NCI-H146 treated with DMSO at 0.1 percent for 48 hours (cell line): ENCODE data around the gene PSIP1.
"Not testable (repeated sequence)": the region's sequence is repeated elsewhere in the genome, so short reads cannot be mapped to it uniquely, and the experiment has no call there.

Source experiments
- DNase-seq: peaks from one replicate; lab custom pipeline; 2025; ENCODE audit not compliant: unreplicated experiment; lab: John Stamatoyannopoulos, UW

PSIP1 gene

GRCh38 chr9:15505921-15506320 lies 4.8 kb downstream of the PSIP1 start:
- DNase-seq = no peak

- DNase-seq = no peak
Observed at GRCh38 chr9:15501803-15502202, 9.0 kb downstream of the PSIP1 start.

GRCh38 chr9:15501179-15501578 lies 9.6 kb downstream of the PSIP1 start:
- peak; percentile 97 for DNase-seq

GRCh38 chr9:15499139-15499538 lies 11.6 kb downstream of the PSIP1 start:
- no peak for DNase-seq

GRCh38 chr9:15498246-15498995 lies 12.3 kb downstream of the PSIP1 start:
- no peak for DNase-seq

GRCh38 chr9:15492485-15493150 lies 18.2 kb downstream of the PSIP1 start:
- no peak for DNase-seq

- no peak for DNase-seq
Observed at GRCh38 chr9:15491950-15492349, 18.8 kb downstream of the PSIP1 start.

GRCh38 chr9:15485836-15486666 lies 24.7 kb downstream of the PSIP1 start:
- no peak for DNase-seq

- no peak for DNase-seq
Observed at GRCh38 chr9:15484802-15485201, 26.0 kb downstream of the PSIP1 start.

GRCh38 chr9:15482146-15482545 lies 28.6 kb downstream of the PSIP1 start:
- no peak for DNase-seq

- DNase-seq = peak; percentile 14
Observed at GRCh38 chr9:15480028-15480427, 30.7 kb downstream of the PSIP1 start.

GRCh38 chr9:15475923-15476536 lies 34.7 kb downstream of the PSIP1 start:
- no peak for DNase-seq

GRCh38 chr9:15469862-15470261 lies 40.9 kb downstream of the PSIP1 start:
- no peak for DNase-seq

- DNase-seq = peak; percentile 34
Observed at GRCh38 chr9:15469406-15469805, 41.4 kb downstream of the PSIP1 start.

- DNase-seq = no peak
Observed at GRCh38 chr9:15468145-15468544, 42.6 kb downstream of the PSIP1 start.

- no peak for DNase-seq
Observed at GRCh38 chr9:15461601-15462000, 49.2 kb downstream of the PSIP1 start.

GRCh38 chr9:15461056-15461455 lies 49.7 kb downstream of the PSIP1 start:
- no peak for DNase-seq

GRCh38 chr9:15453956-15454355 lies 56.8 kb downstream of the PSIP1 start:
- no peak for DNase-seq

- DNase-seq = no peak
Observed at GRCh38 chr9:15444141-15444540, 66.6 kb downstream of the PSIP1 start.

- DNase-seq = not testable (repeated sequence)
Observed at GRCh38 chr9:15442264-15442663, 68.5 kb downstream of the PSIP1 start.

- DNase-seq = not testable (repeated sequence)
Observed at GRCh38 chr9:15441841-15442240, 68.9 kb downstream of the PSIP1 start.
